CD14-positive monocyte (primary cell): ENCODE data around the gene ZNF76. TPM values are rescaled to one million over a fixed set of nuclear protein-coding genes. Genes with fewer than 3 reads are reported as not detected.
"Not testable (repeated sequence)": the region's sequence is repeated elsewhere in the genome, so short reads cannot be mapped to it uniquely, and the experiment has no call there.

Experiments used
- DNase-seq, 3 donors: peaks; one replicate each; pipeline ENCODE4 v3.0.0-alpha.2; 2011 to 2022
- H2AFZ ChIP-seq: 2 replicates; pipeline ENCODE4 v1.6.0; 2012; ENCODE audit warnings: mild to moderate bottlenecking, low read depth, low read length, inconsistent platforms; ENCODE audit not compliant: insufficient read depth, poor library complexity, severe bottlenecking
- H3K27ac ChIP-seq, 2 donors: 1 replicate in 1 of 2; 2 replicates in 1 of 2; pipeline ENCODE4 v1.5.1; 2012 to 2013; ENCODE audit warnings: low read length in 2 of 2, control low read depth in 1 of 2, inconsistent platforms in 1 of 2, low read depth in 1 of 2, mild to moderate bottlenecking in 1 of 2
- H3K27me3 ChIP-seq, 2 donors: one replicate each; pipeline versions ENCODE4 v1.6.0 to v1.6.1; 2011 to 2013; ENCODE audit warnings: low read length in 2 of 2; ENCODE audit not compliant: control insufficient read depth in 2 of 2, insufficient read depth in 2 of 2
- H3K36me3 ChIP-seq, 2 donors: replicated peaks in 1 of 2; 1 replicate in 1 of 2; 2 replicates in 1 of 2; pipeline versions ENCODE4 v1.5.1 to v1.6.1; 2012 to 2013; ENCODE audit warnings: low read length in 2 of 2, control low read depth in 1 of 2, inconsistent platforms in 1 of 2, mild to moderate bottlenecking in 1 of 2; ENCODE audit not compliant: insufficient read depth in 2 of 2, control insufficient read depth in 1 of 2
- H3K4me1 ChIP-seq, 2 donors: 1 replicate in 1 of 2; 2 replicates in 1 of 2; pipeline versions ENCODE4 v1.5.1 to v1.6.1; 2012 to 2013; ENCODE audit warnings: low read length in 2 of 2, control low read depth in 1 of 2, inconsistent platforms in 1 of 2, mild to moderate bottlenecking in 1 of 2, moderate library complexity in 1 of 2; ENCODE audit not compliant: insufficient read depth in 2 of 2, control insufficient read depth in 1 of 2
- H3K4me2 ChIP-seq: replicated peaks from 2 replicates; pipeline ENCODE3; 2012; ENCODE audit warnings: low read length, moderate library complexity, mild to moderate bottlenecking; ENCODE audit not compliant: poor library complexity, severe bottlenecking; ENCODE audit errors: extremely low read depth
- H3K4me3 ChIP-seq, 3 experiments: fragments of 200-600 bp in 1 of 3; sonication (generic) in 1 of 3; replicated peaks in 1 of 3; 1 replicate in 2 of 3; 2 replicates in 1 of 3; pipeline ENCODE4 v1.5.1; 2011 to 2013; ENCODE audit warnings: low read length in 3 of 3, mild to moderate bottlenecking in 3 of 3, control low read depth in 2 of 3, low read depth in 2 of 3, inconsistent platforms in 1 of 3, moderate library complexity in 1 of 3
- H3K79me2 ChIP-seq: 2 replicates; pipeline ENCODE4 v1.6.0; 2012; ENCODE audit warnings: mild to moderate bottlenecking, control low read depth, inconsistent platforms, low read length, moderate library complexity; ENCODE audit not compliant: insufficient read depth
- H3K9ac ChIP-seq: 2 replicates; pipeline ENCODE4 v1.6.0; 2017; ENCODE audit warnings: low read length, mild to moderate bottlenecking; ENCODE audit not compliant: insufficient read depth, poor library complexity, severe bottlenecking
- H3K9me3 ChIP-seq, 2 donors: replicated peaks in 1 of 2; 1 replicate in 1 of 2; 2 replicates in 1 of 2; pipeline versions ENCODE4 v1.5.1 to v1.6.1; 2012 to 2013; ENCODE audit warnings: low read length in 2 of 2, control low read depth in 1 of 2; ENCODE audit not compliant: control insufficient read depth in 1 of 2, insufficient read depth in 1 of 2
- H4K20me1 ChIP-seq: 2 replicates; pipeline ENCODE4 v1.6.0; 2012; ENCODE audit warnings: mild to moderate bottlenecking, low read length, control low read depth, moderate library complexity; ENCODE audit not compliant: insufficient read depth
- H3K27ac Mint-ChIP-seq, 7 donors: one replicate each; pipeline ENCODE4 v1.8.0; 2020; ENCODE audit warnings: mild to moderate bottlenecking in 7 of 7, mixed read lengths in 7 of 7, moderate library complexity in 6 of 7, inconsistent platforms in 2 of 7
- H3K27me3 Mint-ChIP-seq, 3 donors: one replicate each; pipeline ENCODE4 v1.8.0; 2021 to 2022; ENCODE audit warnings: low read depth in 3 of 3, mild to moderate bottlenecking in 3 of 3, mixed read lengths in 3 of 3, moderate library complexity in 3 of 3, inconsistent platforms in 1 of 3
- H3K36me3 Mint-ChIP-seq, 2 donors: one replicate each; pipeline ENCODE4 v1.8.0; 2020; ENCODE audit warnings: mixed read lengths in 2 of 2, inconsistent platforms in 1 of 2, mild to moderate bottlenecking in 1 of 2
- H3K4me1 Mint-ChIP-seq: one replicate; pipeline ENCODE4 v1.8.0; 2020; ENCODE audit warnings: mild to moderate bottlenecking, mixed read lengths
- H3K4me3 Mint-ChIP-seq, 2 donors: one replicate each; pipeline ENCODE4 v1.8.0; 2020; ENCODE audit warnings: mild to moderate bottlenecking in 2 of 2, mixed read lengths in 2 of 2, moderate library complexity in 1 of 2
- H3K9me3 Mint-ChIP-seq, 7 donors: one replicate each; pipeline ENCODE4 v1.8.0; 2020 to 2022; ENCODE audit warnings: mixed read lengths in 7 of 7, mild to moderate bottlenecking in 6 of 7, moderate library complexity in 6 of 7, inconsistent platforms in 2 of 7
- CTCF ChIP-seq: fragments of 200-600 bp; IDR thresholded peaks from one replicate; pipeline ENCODE4 v1.8.0; 2022; ENCODE audit warnings: antibody characterized with exemption, mild to moderate bottlenecking
- WGBS: methylation state at CpG from one replicate; pipeline ENCODE4 v1.1.5; 2013; ENCODE audit warnings: missing lambda C conversion rate; ENCODE audit not compliant: insufficient coverage; 5-methylcytosine and 5-hydroxymethylcytosine counted together
- intact Hi-C, 2 donors: fragments of 100-400 bp; cut with micrococcal nuclease; formaldehyde crosslinking; loops; one replicate each; pipeline versions ENCODE4 v1.15.0 to v1.15.1; 2023
- polyA plus RNA-seq, 3 donors: library from polyadenylated mRNA; depleted of rRNA in 1 of 3; unstranded in 2 of 3; stranded (reverse) in 1 of 3; fragments of 300-500 nt in 2 of 3; fragments of >200 nt in 1 of 3; fragmentation: Illumina TruSeq in 2 of 3; gene quantifications; 1 replicate in 2 of 3; 2 replicates in 1 of 3; pipeline ENCODE4 v1.2.3, GENCODE V29; 2012 to 2021

ZNF76 gene
- polyA plus RNA-seq, 3 donors: 6.8 to 49.7 (median 9.6) TPM

DNA sequence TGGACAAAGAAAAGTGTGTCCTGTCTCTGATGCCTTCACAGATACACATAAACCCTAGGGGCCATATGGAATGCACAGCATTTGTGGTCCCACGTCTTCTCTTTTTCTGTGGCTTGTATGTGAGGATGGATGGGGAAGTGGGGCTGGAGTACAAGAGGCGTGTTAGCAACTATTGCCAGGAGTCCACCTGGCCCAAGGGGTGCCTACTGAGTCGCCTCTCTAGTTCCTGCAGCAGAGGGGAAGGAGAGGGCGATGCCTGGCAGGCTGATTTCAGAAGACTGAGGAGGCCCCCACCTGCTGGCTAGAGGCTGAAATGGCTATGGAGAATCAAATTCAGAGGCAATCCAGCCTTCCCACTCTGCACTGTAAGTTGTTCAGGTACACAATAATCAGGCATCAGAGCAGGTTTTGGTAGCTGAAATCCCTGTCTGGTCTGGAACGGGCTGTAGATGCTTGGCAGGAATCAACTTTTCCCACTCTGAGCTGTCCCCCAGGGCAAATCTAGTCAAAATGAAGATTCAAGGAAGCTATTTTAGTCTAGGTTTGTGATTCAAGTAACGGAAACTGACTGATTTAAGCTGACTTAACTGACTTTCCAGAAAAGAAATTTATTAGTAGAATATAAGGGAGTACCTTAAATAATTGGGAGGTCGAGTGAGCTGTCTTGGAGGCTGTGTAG, 68.0 kb downstream of the ZNF76 start:
- H3K9ac ChIP-seq: no peak overlapping the region
- H4K20me1 ChIP-seq: peaks cover 3% of the 10 kb centered on the region
- 0% methylated on average over 2 of the region's 7 CpGs for WGBS
- H3K4me1 ChIP-seq: no peaks in the 10 kb centered on the region
- no peak overlapping the region for H3K4me3 ChIP-seq
- H3K4me1 Mint-ChIP-seq: peaks cover 10% of the 10 kb centered on the region
- H2AFZ ChIP-seq: no peak overlapping the region
- H3K9me3 Mint-ChIP-seq: peaks cover 0 to 3% (median 2%) of the 10 kb centered on the region in 7 donors
- H3K36me3 ChIP-seq: peaks cover 19 to 45% of the 10 kb centered on the region in 2 donors
- peak overlapping the region in 3 of 7 donors; percentile 55 to 79 (median 63) for H3K27ac Mint-ChIP-seq
- intact Hi-C loops: loop anchor here (5.0 kb wide), 1 partner anchor 35 kb away; no protein-coding TSS in a partner anchor
- no peak overlapping the region for H3K4me2 ChIP-seq
- H3K27me3 Mint-ChIP-seq: peaks cover 0 to 1% (median 0%) of the 10 kb centered on the region in 3 donors
- H3K27me3 ChIP-seq: no peaks in the 10 kb centered on the region
- DNase-seq: peak; percentile 44 to 74 (median 62)
- no peaks in the 10 kb centered on the region for H3K79me2 ChIP-seq
- H3K4me3 Mint-ChIP-seq: no peak overlapping the region
- TF ChIP-seq CTCF: peak; percentile 71
- no peak overlapping the region for H3K27ac ChIP-seq
- no peaks in the 10 kb centered on the region for H3K9me3 ChIP-seq
- H3K36me3 Mint-ChIP-seq: peaks cover 28 to 56% of the 10 kb centered on the region in 2 donors

GRCh38 chr6:35328108-35328723, 68.7 kb downstream of the ZNF76 start:
- H3K27me3 ChIP-seq: no peaks in the 10 kb centered on the region
- H3K9me3 ChIP-seq: no peaks in the 10 kb centered on the region
- peak overlapping the region in 2 of 7 donors; percentile 20 to 82 for H3K27ac Mint-ChIP-seq
- H3K79me2 ChIP-seq: no peaks in the 10 kb centered on the region
- H3K9me3 Mint-ChIP-seq: peaks cover 2 to 6% (median 3%) of the 10 kb centered on the region in 7 donors
- H3K27ac ChIP-seq: no peak overlapping the region
- H3K4me3 Mint-ChIP-seq: no peak overlapping the region
- peaks cover 12 to 38% of the 10 kb centered on the region in 2 donors for H3K36me3 ChIP-seq
- WGBS: no CpG with 5 or more reads among the region's 1 CpG
- H3K27me3 Mint-ChIP-seq: peaks cover 0 to 1% (median 0%) of the 10 kb centered on the region in 3 donors
- H3K4me1 Mint-ChIP-seq: peaks cover 10% of the 10 kb centered on the region
- H4K20me1 ChIP-seq: peaks cover 3% of the 10 kb centered on the region
- no peaks in the 10 kb centered on the region for H3K4me1 ChIP-seq
- no peak for TF ChIP-seq CTCF
- H3K9ac ChIP-seq: no peak overlapping the region
- H3K36me3 Mint-ChIP-seq: peaks cover 23 to 55% of the 10 kb centered on the region in 2 donors
- intact Hi-C loops: loop anchor here (5.0 kb wide), 1 partner anchor 36 kb away; no protein-coding TSS in a partner anchor
- H3K4me3 ChIP-seq: no peak overlapping the region
- no peak for DNase-seq
- H2AFZ ChIP-seq: no peak overlapping the region
- no peak overlapping the region for H3K4me2 ChIP-seq

DNA sequence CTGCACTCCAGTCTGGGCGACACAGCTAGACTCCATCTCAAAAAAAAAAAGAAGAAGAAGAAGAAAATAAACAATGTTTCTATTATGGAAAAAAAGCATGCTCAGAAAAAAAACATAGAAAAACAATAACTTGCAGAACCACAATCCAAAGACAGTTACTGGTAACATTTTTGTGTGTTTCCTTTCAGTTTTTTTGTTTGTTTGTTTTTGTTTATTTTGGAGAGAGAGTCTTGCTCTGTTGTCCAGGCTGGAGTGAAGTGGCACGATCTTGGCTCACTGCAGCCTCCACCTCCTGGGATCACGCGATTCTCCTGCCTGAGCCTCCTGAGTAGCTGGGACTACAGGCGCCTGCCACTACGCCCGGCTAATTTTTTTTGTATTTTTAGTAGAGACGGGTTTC, 69.4 kb downstream of the ZNF76 start:
- DNase-seq, H4K20me1 ChIP-seq, H3K9ac ChIP-seq, H3K27me3 Mint-ChIP-seq, H3K27ac ChIP-seq, H3K4me2 ChIP-seq, H3K9me3 Mint-ChIP-seq, H3K79me2 ChIP-seq, H3K4me1 ChIP-seq, H3K4me3 ChIP-seq, H2AFZ ChIP-seq, H3K27me3 ChIP-seq, H3K9me3 ChIP-seq, H3K4me3 Mint-ChIP-seq: not testable (repeated sequence)
- intact Hi-C loops: loop anchor here (5.0 kb wide), 1 partner anchor 37 kb away; no protein-coding TSS in a partner anchor
- peak overlapping the region in 1 of 7 donors; percentile 26 for H3K27ac Mint-ChIP-seq
- H3K36me3 ChIP-seq: peaks cover 8 to 30% of the 10 kb centered on the region in 2 donors
- WGBS: no CpG with 5 or more reads among the region's 8 CpGs
- H3K4me1 Mint-ChIP-seq: peaks cover 10% of the 10 kb centered on the region
- H3K36me3 Mint-ChIP-seq: peaks cover 22 to 48% of the 10 kb centered on the region in 2 donors
